ENCODE results near the gene LSM5. TPM values are rescaled to one million over a fixed set of nuclear protein-coding genes. Genes with fewer than 3 reads are reported as not detected.

Gene LSM5
- total RNA-seq, 6 experiments from 2014 or later: 46.7 to 64.4 (median 61.4) TPM

DNA sequence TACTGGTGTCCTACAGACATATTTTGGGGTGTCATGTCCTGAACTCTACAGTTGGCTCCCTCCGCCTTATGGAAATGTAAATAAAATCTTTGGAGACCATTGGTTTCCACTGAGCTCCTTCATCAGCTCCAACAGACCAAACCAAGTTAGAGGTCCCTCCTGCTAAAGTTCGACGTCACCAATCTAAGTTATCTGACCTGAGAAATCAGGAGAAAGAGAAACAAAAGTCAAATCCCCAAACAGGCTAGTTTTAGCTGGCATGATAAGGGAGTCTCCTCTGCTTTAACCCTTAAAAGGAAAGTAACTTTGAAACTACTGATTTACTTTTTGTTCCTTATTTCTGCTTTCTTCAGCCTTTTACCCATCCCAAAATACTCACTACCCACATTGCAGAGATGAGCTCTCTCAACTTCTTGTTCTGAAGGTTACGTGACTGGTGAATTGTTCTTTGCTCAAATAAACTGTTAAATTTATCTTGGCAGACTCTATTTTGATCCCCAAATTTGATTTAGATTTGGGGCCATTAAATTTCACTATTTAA, 45.1 kb upstream of the LSM5 start:
- H3K9me3 Mint-ChIP-seq: no peaks in the 10 kb centered on the region
- no peak for DNase-seq
- peaks cover 21% of the 10 kb centered on the region for H3K4me1 Mint-ChIP-seq (ENCODE audit: low read depth)
- no peak overlapping the region for H3K27ac Mint-ChIP-seq
- H3K36me3 Mint-ChIP-seq (ENCODE audit: low read depth): peaks cover 4% of the 10 kb centered on the region; the same call in 1 of the 2 replicates
- TF ChIP-seq, protein P1, sequence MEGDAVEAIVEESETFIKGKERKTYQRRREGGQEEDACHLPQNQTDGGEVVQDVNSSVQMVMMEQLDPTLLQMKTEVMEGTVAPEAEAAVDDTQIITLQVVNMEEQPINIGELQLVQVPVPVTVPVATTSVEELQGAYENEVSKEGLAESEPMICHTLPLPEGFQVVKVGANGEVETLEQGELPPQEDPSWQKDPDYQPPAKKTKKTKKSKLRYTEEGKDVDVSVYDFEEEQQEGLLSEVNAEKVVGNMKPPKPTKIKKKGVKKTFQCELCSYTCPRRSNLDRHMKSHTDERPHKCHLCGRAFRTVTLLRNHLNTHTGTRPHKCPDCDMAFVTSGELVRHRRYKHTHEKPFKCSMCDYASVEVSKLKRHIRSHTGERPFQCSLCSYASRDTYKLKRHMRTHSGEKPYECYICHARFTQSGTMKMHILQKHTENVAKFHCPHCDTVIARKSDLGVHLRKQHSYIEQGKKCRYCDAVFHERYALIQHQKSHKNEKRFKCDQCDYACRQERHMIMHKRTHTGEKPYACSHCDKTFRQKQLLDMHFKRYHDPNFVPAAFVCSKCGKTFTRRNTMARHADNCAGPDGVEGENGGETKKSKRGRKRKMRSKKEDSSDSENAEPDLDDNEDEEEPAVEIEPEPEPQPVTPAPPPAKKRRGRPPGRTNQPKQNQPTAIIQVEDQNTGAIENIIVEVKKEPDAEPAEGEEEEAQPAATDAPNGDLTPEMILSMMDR (IDR thresholded peaks at IDR 0.05): no peak
- H3K27me3 Mint-ChIP-seq (ENCODE audit: insufficient read depth): no peaks in the 10 kb centered on the region
- H3K4me3 Mint-ChIP-seq: no peak overlapping the region

DNA sequence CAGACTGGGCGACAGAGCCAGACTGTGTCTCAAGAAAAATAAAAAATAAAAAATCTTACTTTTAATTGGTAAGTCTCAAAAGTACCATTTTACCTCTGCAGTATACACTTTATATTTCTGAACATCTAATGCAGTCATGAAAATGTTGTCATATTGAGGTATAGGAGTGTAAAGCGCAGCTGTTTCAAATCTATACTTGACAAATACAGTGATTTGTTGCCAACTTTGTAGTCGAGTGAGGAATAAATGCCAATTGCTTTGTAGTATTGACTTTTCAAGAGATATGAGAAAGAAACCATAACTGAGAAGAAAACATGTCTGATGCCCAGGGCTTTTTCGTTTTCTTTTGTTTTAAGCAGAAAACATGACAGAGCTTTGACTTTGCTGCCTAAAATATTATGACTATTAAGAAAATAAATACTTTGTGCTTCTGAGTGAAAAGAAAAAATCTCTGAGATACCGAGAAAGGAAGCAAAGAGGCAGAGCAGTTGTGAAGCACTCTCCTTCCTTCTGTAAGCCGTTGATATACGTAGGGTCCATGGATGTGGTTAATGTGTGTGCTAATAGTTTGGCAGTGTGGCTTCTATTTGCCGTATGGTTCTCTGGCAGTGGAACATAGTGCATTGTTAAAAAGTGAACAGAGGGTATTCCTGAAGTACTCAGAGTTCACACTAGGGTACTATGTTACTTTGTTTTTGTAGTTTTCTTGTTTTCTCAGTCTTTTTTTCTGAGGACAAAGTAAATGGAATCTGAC, 43.3 kb upstream of the LSM5 start:
- no peak for DNase-seq
- H3K27me3 Mint-ChIP-seq (ENCODE audit: insufficient read depth): no peaks in the 10 kb centered on the region
- H3K4me1 Mint-ChIP-seq (ENCODE audit: low read depth): peaks cover 13% of the 10 kb centered on the region
- H3K4me3 Mint-ChIP-seq: no peak overlapping the region
- H3K9me3 Mint-ChIP-seq: no peaks in the 10 kb centered on the region
- TF ChIP-seq, protein P1 (IDR thresholded peaks at IDR 0.05): no peak
- H3K27ac Mint-ChIP-seq: no peak overlapping the region
- H3K36me3 Mint-ChIP-seq (ENCODE audit: low read depth): no peaks in the 10 kb centered on the region; the same call in 1 of the 2 replicates

DNA sequence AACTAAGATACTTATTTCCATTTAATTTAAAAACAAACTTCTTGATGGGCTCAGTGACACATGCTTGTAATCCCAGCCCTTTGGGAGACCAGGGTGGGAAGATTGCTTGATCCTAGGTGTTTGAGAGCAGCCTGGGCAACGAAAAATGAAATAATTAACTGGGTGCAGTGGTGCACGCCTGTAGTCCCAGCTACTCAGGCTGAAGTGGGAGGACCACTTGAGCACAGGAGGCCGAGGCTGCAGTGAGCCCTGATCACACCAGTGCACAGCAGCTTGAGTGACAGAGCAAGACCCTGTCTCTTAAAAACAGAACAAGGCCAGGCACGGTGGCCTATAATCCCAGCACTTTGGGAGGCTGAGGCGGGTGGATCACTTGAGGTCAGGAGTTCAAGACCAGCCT, 42.5 kb upstream of the LSM5 start:
- TF ChIP-seq, protein P1 (IDR thresholded peaks at IDR 0.05): no peak
- H3K27ac Mint-ChIP-seq: no peak overlapping the region; the same call in 1 of the 2 replicates
- no peaks in the 10 kb centered on the region for H3K27me3 Mint-ChIP-seq (ENCODE audit: insufficient read depth)
- no peaks in the 10 kb centered on the region for H3K36me3 Mint-ChIP-seq (ENCODE audit: low read depth)
- peaks cover 13% of the 10 kb centered on the region for H3K4me1 Mint-ChIP-seq (ENCODE audit: low read depth)
- H3K4me3 Mint-ChIP-seq: no peak overlapping the region
- DNase-seq: no peak
- H3K9me3 Mint-ChIP-seq: no peaks in the 10 kb centered on the region

DNA sequence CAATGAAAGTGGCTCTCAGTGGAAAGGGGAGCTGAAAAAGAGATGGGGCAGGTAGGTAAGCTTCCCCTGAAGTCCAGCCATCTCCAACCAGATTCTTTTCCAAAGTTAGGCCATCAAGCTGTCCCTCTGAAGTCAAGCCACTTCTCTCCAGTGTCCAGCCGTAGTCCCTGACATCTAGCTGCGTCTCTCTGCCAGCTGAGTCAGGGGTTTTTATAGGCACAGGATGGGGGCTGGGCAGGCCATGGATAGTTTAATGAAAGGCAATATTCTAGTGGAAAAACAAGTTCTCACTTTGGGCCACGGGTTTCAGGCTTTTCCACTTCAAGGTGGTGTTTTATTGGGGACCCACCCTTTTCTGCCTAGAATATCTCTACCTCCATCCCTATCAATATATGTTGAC, 41.9 kb upstream of the LSM5 start:
- Mint-ChIP-seq H3K4me1 (ENCODE audit: low read depth) (peaks cover 13% of the 10 kb centered on the region), H3K36me3 (ENCODE audit: low read depth) (no peaks in the 10 kb centered on the region), H3K27me3 (ENCODE audit: insufficient read depth) (no peaks in the 10 kb centered on the region), H3K9me3 (no peaks in the 10 kb centered on the region), H3K27ac (no peak overlapping the region), H3K4me3 (no peak overlapping the region)
- TF ChIP-seq, protein P1 (IDR thresholded peaks at IDR 0.05): no peak
- DNase-seq: no peak

DNA sequence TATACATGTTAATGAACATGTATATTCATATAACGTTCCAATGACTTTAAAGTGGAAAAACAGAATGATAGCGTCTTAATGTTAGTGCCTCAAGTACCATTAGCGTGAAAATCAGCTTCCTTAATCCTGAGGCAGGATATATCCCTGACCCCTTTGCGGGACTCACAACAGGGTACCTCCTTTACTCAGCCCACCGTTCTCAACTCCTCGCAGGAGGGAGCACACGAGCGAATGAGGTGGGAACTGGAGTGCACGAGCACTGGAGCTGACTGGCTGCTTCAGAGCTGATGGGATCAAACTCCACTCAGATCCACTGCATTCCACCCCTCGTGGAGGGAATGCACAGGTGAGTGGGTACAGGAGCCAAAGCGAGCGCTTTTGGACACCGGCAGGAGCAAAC, 41.2 kb upstream of the LSM5 start:
- Mint-ChIP-seq H3K27ac (no peak overlapping the region), H3K9me3 (no peaks in the 10 kb centered on the region), H3K36me3 (ENCODE audit: low read depth) (no peaks in the 10 kb centered on the region), H3K27me3 (ENCODE audit: insufficient read depth) (no peaks in the 10 kb centered on the region; the same call in 1 of the 2 replicates), H3K4me1 (ENCODE audit: low read depth) (peaks cover 6% of the 10 kb centered on the region), H3K4me3 (no peak overlapping the region)
- TF ChIP-seq, protein P1 (IDR thresholded peaks at IDR 0.05): no peak
- no peak for DNase-seq

Measured in HFFc6 (cell line).